Right ventricle myocardium inferior (tissue), 1 donor: ENCODE measurements around the gene RYR3. TPM values are rescaled to one million over a fixed set of nuclear protein-coding genes. Genes with fewer than 3 reads are reported as not detected.
"Not testable (repeated sequence)": the region's sequence is repeated elsewhere in the genome, so short reads cannot be mapped to it uniquely, and the experiment has no call there.

Experiments
- ATAC-seq: fragments of 200-7000 bp; cut with Tn5 transposase; one replicate; pipeline ENCODE4 v1.9.1; 2020; ENCODE audit warnings: mild to moderate bottlenecking, moderate library complexity
- DNase-seq: peaks from one replicate; pipeline ENCODE4 v3.0.0; 2021; ENCODE audit errors: missing footprints
- intact Hi-C: fragments of 100-400 bp; cut with DNase I; formaldehyde crosslinking; loops from one replicate; pipeline ENCODE4 v1.11.0; 2022
- total RNA-seq: library from RNA; stranded (reverse); fragmentation: NEBNext Ultra II Directional; extraction: Animal tissue kit (Norgen Biotek cat#: 25700); gene quantifications from one replicate; pipeline ENCODE4 v1.2.1, GENCODE V29; 2021
- donor health status: DM: no; HTN: yes; CAD: no; lungs with severe emphysema.

Gene RYR3
- total RNA-seq, 1 donor from 2014 or later, result not detected

DNA sequence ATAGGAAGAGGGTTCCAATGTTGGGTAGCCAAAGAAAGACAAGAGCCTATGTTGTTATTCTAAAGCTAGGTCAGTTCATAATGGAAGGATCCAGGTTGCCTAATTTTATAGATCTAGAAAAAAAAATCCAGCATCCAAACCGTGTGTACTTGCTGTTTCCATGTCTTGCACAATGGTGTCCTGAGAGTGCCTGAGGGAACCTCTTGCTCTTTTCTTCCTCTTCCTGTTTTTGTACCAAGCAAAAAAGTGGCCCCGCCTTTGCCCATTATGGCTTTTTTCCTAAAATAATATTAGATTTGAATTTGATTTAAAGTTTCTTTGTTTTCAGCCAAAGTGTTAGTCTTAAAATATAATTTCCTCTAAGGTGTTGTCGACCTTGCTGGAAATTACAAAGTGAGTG lies 224.4 kb downstream of the RYR3 start:
- DNase-seq (no peak), ATAC-seq (no peak)
- intact Hi-C loops, result no loop called here

DNA sequence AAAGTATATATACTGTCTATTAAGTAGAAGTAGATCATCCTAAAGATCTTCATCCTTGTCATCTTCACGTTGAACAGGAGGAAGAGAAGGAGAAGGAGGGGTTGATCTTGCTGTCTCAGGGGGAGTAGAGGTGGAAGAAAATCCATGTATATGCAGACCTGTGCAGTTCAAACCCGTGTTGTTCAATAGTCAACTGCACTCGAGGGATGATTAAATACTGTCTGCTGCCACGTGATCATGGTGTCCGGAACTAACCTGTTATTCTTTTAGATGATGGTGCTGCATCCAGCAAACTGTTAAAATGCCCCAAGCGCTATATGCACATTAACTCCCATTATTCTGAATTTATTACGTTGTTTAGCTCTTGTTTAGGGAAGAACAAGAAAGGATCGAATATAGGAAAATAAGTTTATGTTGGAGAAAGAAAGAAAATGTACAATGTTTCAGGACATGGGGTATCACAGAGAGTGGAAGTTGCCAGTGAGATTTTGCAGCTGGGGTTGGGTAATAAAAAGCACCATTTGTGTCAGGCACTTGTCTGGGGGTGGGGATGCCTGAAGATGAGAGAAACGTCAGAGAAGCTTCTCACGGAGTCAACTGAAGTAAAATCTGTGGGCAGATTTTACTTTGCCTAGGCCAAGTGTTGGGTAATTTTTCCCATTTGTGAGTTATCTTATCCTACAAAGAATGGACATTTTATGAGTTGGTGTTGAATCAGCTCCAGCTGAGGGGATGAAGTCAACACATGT lies 229.2 kb downstream of the RYR3 start:
- DNase-seq, result no peak
- peak; percentile 57 for ATAC-seq
- intact Hi-C loops, result no loop called here

DNA sequence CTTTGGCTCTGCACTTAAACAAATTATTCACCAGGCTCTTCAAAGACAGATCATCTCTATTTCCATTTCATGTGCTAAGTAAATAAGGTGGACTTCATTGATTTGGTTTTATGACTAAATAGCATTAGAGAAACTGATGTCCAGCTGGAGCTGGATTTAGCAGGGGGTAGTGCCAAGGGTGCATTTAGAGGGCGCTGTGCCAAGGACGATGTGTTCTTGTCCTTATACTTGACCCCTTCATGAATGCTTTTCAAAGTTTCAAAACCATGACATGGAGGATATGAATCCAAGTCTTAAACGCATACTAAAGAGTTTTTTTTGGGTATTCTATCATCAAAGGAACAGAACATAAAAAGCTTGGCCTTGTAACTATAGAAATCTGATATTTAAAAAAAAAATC lies 233.2 kb downstream of the RYR3 start:
- intact Hi-C loops, result no loop called here
- ATAC-seq (no peak), DNase-seq (no peak)

DNA sequence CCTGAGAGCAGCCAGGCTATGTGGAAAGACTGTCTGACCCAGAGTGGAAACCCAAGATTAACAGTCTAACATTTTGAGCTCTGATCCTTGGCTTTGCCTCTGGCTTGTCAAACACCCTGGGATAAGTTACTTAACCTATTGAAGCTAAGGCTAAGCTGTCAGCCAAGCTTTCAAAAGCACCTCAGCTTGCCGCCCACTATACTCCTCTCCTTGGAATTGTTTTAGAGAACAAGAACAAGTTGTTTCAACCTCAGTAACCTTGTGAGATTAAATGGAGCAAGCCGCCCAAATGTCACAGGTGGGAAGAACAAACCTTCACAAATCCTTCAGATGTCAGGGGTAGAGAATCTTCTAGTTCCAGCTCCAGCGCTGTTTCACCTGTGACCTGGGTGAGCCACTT lies 235.1 kb downstream of the RYR3 start:
- ATAC-seq, result no peak
- DNase-seq, result no peak
- intact Hi-C loops, result no loop called here

DNA sequence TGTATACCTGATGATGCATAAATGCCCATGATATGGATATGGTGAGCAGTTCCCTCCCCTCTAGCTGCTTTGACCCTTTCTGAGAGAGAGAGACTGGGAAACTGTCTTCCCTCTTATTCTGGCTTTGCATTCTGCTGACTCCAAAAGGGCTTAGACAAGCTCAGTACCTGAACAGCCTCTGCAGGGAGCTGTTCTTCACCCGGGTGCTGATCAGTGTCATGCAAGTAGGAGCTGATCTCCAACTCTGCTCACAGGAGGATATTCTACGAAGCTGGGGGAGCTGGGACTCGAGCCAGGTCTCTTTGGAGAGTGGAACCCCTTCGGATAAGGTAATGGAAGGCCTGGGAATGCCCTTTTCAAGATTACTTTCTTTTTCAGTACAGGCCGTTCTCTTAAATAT lies 237.1 kb downstream of the RYR3 start:
- no peak for ATAC-seq

DNA sequence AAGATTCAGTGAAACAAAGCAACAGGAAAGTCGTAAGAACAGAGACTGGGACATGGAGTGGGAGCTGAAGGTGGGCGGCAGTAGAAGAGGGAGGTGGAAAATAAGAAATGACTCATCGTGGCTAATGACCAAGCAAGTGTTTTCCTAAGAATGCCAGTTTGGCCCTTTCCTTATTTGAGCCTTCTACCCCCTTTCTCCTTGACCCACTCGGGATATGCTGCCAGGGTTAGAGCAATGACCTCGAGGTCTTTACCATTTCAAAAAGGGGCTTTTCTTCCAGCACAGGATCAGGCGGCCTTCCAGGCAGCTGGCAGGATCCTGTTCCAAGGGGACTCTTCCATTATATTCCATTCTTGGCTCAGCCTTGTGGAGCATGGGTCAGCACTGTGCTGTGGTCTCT lies 241.1 kb downstream of the RYR3 start:
- ATAC-seq, result no peak
- intact Hi-C loops, result no loop called here
- DNase-seq, result no peak

More for the DNA sequence above, 237.1 kb downstream of the RYR3 start:
- no peak for DNase-seq
- intact Hi-C loops, result no loop called here

DNA sequence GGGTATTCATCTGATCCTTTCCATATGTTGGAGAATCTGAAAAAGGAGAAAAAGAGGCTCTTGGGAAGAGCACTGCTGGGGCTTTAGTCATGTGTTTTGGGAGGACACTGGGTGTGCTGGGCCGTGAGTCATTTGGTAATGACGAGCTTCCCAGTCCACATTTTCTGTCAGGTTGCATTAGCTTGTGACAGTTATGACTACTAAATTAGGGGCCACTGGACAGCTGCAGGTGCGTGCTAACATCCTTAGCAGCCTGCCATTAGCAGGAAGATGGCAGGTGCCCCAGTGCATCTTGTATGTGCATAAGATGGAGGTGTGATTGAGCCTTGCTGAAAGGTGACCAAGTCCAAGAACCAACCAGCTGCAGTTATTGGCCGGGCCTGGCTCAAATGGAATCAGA lies 242.4 kb downstream of the RYR3 start:
- DNase-seq (peak; percentile 63), ATAC-seq (no peak)
- intact Hi-C loops, result no loop called here

DNA sequence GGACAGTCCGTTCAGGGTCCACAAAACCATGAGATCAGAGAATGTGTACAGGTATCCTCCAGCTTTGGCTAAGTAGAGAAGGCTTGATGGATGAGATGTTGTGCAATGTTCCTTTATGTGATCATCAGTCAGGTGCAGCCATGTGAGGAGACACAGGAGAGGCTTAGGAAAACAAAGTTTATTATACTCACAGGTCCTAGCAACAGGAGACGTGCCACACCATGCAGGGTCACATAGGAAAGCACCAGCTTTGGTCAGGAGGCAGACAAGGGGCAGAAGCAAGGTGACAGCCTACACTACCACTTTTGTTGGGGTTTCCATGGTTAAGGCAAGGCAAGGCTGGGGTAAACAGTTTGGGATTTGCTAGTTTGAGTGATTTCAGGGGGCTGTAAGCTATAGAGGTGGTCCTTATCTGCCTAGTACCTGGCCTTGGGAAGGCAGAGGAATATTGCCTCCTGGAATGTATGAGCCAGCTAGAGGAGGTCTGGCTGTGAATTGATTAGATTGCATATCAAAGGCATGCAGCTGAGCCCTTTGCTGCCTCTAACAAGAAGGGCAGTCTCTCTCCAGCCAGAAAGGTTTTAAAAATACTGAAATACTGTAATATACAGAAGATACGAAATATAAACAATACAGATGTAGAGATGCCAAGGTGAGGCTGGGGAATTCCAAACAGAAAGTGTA lies 248.6 kb downstream of the RYR3 start:
- intact Hi-C loops, result no loop called here
- no peak for ATAC-seq
- DNase-seq, result no peak

DNA sequence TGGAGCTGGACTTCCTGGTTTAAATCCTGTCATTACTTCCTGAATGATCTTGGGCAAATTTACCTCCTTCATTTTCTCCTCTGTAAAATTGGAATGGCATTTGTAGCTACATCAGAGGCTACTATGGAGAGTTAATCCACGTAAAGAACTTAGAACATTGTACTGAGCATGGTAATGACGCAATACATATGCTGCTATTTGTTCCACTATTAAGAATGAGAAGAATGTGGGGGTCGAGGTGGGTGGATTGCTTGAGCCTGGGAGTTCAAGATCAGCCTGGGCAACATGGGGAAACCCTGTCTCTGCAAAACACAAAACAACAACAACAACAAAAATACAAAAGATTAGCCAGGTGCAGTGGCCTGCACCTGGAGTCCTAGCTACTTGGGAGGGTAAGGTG lies 250.6 kb downstream of the RYR3 start:
- ATAC-seq (no peak), DNase-seq (no peak)
- intact Hi-C loops, result no loop called here

DNA sequence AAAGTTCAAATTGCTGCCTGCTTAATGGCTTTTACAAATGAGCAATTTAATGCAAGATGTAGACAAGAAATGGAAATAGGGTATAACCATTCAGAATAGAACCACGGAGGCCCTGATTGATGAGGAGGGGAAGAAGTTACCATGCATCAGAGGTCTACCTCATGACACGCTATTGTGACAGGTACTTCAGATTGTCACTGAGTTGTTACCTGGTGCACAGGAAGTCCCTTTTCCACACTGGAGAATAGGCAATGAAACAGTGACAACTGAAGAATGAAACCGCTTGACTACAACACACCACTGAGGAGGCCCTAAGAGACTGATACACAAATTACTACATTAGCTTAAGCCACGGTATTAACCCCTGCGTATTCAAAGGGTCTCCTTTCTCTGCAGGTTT lies 251.2 kb downstream of the RYR3 start:
- intact Hi-C loops, result no loop called here
- no peak for DNase-seq
- no peak for ATAC-seq

DNA sequence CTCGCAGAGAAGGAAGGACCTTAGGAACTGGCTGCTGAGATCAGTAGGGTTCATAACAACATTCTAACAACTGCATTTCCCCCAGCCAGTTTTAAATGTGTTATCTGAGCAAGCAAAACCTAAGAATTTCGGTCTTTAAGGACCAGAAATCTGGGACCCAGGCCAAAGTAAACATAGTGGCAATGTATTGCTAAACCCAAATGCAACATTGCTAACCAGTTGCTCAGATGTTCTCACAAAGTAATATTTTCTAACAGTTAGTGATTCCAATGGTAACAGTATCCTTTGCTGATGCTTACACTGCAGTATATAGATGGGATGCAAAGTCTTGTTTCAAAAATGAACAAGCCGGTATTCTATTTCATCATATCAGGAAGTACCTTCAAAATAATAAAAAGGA lies 254.3 kb downstream of the RYR3 start:
- ATAC-seq (no peak), DNase-seq (no peak)
- intact Hi-C loops, result no loop called here

DNA sequence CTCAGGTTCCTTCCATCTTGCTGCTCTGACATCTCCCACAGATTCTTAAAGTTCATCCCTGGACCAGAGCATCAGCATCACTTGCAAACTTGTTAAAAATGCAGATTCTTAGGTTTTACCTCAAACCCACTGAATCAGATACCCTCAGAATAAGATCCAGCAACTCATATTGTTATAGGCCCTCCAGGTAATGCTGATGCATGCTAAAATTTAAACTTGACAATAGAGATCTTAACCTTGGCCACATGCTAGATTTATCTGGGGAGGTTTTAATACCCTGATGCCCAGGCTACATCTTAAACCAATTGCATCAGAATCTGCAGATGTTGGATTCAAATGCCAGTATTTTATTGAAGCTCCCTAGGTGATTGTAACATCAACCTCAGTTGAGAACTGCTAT lies 256.9 kb downstream of the RYR3 start:
- intact Hi-C loops, result no loop called here
- no peak for DNase-seq
- no peak for ATAC-seq

DNA sequence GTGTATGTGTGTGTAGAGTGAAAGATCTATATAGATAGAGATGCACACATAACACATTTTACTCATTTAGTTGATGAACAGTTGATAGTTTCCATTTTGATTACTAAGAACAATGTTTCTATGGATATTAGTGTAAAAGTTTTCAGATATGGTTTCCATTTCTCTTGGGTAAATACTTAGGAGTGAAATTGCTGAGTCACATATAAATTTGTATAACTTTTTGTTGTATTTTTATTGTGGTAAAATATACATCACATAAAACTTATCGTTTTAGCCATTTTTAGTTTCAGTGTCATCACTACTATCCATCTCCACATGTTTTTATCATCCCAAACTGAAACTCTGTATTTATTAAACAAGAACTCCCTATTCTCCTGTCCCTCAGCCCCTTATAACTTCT lies 258.3 kb downstream of the RYR3 start:
- DNase-seq, result no peak
- no peak for ATAC-seq
- intact Hi-C loops, result no loop called here

DNA sequence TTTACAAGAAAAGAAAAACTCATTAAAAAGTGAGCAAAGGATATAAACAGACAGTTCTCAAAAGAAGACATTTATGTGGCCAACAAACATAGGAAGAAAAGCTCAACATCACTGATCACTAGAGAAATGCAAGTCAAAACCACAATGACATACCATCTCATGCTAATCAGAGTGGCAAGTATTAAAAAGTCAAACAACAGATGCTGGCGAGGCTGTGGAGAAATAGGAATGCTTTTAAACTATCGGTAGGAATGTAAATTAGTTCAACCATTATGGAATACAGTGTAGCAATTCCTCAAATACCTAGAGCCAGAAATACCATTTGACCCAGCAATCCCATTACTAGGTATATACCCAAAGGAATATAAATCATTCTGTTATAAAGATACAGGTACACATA lies 267.1 kb downstream of the RYR3 start:
- ATAC-seq, intact Hi-C loops, DNase-seq: not testable (repeated sequence)

DNA sequence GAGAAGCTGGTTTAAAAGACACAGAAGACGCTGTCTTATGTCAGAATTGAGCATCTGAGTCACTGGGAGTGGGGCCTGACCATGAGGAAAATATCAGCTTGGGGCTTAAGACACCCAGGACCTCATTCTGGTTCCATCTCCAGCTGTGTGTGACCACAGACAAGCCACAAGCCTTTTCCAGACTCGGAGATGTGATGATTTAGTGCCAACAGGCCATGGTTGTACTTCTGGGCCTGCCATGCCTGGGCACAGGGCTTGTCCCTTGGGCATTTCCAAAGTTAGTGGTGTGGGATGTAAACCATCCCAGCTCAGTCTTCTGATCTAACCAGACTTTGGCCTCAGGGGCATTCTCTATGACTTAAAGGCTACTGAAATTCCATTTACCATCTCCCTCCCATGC lies 269.8 kb downstream of the RYR3 start:
- intact Hi-C loops, result no loop called here
- DNase-seq (no peak), ATAC-seq (no peak)

DNA sequence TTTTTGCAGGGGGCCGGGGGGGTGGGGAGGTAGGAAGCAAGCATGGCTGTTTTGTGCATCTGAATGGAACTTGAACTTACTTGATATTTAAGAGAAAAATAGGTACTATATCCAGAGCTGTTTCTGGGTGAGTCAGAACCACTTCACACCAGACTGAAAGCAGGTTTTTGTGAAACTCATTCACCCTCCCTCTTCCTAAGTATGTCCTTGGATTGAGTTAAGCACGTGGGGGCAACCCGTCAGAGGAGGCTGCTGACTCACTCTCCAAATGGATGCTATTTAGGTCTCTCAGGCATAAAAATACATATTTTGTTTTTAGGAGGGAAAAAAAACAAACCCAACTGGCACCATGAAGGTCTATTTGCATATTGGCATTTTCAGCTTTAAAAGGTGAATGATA lies 270.3 kb downstream of the RYR3 start:
- ATAC-seq, result no peak
- no peak for DNase-seq
- intact Hi-C loops, result no loop called here

DNA sequence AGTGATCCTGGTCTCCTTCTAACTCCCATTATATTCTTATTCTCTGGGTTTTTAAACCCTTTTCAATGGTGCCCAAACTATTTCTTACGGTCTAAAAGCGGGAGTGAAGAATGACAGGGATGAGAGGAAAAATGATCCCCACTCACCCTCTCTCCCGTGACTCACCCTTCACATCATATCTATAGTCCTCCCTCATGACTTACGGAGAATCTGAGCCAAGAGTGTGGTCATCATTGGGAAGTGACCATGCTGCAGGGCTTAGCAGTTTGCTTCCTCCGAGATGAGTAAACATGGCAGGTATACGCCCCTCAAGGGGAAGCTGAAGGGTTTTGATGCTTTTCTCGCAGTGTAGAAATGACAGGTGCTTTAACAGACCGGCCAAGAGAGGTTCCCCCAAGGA lies 274.0 kb downstream of the RYR3 start:
- intact Hi-C loops, result no loop called here
- no peak for DNase-seq
- no peak for ATAC-seq

DNA sequence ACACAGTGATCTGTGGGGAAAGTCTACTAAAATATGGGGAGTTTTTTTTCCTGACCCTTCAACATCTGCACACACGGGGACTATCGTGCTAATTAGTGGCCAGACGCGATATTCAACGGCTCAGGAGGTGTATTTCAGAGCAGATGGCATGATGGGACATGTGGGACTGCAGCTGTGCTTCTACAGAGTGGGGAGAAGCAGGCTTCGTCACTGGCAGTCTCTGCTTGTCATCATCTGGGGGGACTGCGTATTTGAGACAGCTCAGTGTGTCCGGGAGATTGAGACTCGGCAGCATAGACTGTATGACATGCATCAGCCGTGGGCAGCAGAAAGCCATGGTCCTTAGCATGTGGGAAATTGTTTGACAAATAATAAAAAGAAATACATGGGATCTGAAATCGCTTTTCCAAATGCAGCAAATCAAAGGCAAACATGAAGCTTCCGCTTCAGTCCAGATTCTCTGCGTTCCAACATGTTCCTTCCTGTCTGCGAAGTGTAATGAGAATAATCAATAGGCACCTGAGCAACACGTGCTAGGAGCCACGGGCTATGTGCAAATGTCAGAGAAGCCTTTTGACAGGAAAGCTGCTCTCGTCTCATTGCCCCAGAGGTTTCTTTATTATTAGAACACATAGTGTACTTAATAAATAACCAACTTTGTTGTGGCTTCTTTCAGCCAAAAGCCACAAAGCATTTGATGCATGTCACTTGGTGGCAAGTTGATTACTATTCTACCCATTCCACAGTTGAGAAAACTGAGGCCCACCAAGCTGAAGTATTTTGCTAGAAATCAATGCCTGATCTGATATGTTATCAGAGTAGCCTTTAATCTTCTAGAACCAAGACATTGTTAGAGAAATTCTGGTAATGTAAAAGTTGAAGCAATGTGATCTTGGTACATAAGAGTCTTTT lies 276.3 kb downstream of the RYR3 start:
- intact Hi-C loops, result no loop called here
- no peak for DNase-seq
- no peak for ATAC-seq

DNA sequence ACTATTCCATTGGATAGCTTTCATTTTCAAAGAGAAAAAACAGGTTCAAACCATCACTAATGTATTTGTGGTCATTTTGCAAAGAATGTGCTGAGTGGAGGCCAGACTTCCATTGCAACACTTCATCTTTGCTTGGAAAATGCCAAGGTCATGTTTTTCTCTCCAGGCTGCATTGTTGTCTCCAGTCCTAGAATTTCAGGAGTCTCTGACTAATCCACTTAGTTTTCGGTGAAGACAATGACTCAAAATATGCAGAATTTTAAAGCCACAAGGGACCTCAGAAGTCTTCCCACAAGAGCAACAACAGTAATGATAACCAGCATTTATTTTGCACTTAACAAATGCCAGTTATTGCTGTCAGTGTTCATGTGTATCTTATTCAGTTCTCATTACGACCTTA lies 277.0 kb downstream of the RYR3 start:
- intact Hi-C loops, result no loop called here
- DNase-seq, result no peak
- ATAC-seq, result no peak

DNA sequence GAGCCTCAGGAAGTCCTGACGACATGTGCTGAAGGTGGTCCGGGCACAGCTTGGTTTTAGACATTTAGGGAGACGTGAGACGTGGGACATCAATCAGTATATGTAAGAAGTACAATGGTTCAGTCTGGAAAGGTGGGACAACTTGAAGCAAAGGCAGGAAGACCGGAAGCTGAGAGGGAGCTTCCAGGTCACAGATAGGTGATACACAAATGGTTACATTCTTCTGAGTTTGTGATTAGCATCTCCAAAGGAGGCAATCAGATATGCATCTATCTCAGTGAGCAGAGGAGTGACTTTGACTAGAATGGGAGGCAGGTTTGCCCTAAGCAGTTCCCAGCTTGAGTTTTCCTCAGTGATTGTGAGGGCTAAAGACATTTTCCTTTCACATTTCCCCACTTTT lies 282.1 kb downstream of the RYR3 start:
- intact Hi-C loops, result no loop called here
- DNase-seq (no peak), ATAC-seq (no peak)
